ENCODE results near the gene GALNT4.

GRCh38 chr12:89547101-89547500, 22.5 kb upstream of the GALNT4 start:
- TF ChIP-seq CTCF (IDR thresholded peaks at IDR 0.05) (no peak), POLR2A (IDR thresholded peaks at IDR 0.05) (no peak)

Data from body of pancreas (tissue), 4 donors.